ENCODE data around the gene METTL23.

Gene METTL23

GRCh38 chr17:76775021-76775600, 48.5 kb downstream of the METTL23 start:
- DNase-seq = no peak

GRCh38 chr17:76781056-76781982, 54.7 kb downstream of the METTL23 start:
- DNase-seq = no peak

GRCh38 chr17:76783146-76783545, 56.5 kb downstream of the METTL23 start:
- no peak for DNase-seq

All from NCI-H446 (cell line).